Measurements from ENCODE around the gene DDT.
A peak's percentile ranks its signal among the peaks of the same experiment; 100 is the strongest.
"Not testable (repeated sequence)": the region's sequence is repeated elsewhere in the genome, so short reads cannot be mapped to it uniquely, and the experiment has no call there.

Gene DDT

GRCh38 chr22:23986538-23987178 is 12.4 kb upstream of the DDT start:
- DNase-seq, result not testable (repeated sequence)

- not testable (repeated sequence) for DNase-seq
Measured at GRCh38 chr22:23986089-23986488, 11.8 kb upstream of the DDT start.

GRCh38 chr22:23984430-23984829 is 10.2 kb upstream of the DDT start:
- peak; percentile 60 for DNase-seq

- not testable (repeated sequence) for DNase-seq
Measured at GRCh38 chr22:23980567-23980966, 6.3 kb upstream of the DDT start.

- DNase-seq, result not testable (repeated sequence)
Measured at GRCh38 chr22:23979557-23980240, 5.5 kb upstream of the DDT start, which contains the start of gene GSTT2. GSTT2 (plus strand) TSS chr22:23980134.

- DNase-seq, result not testable (repeated sequence)
Measured at GRCh38 chr22:23977304-23977703, 3.1 kb upstream of the DDT start.

GRCh38 chr22:23974836-23975352 is 653 bp upstream of the DDT start:
- not testable (repeated sequence) for DNase-seq

- not testable (repeated sequence) for DNase-seq
Measured at GRCh38 chr22:23971927-23972326, 2.3 kb downstream of the DDT start.

- no peak for DNase-seq
Measured at GRCh38 chr22:23970816-23971486, 3.3 kb downstream of the DDT start.

- DNase-seq, result no peak
Measured at GRCh38 chr22:23970201-23970641, 4.0 kb downstream of the DDT start.

GRCh38 chr22:23969071-23969470 is 5.2 kb downstream of the DDT start:
- no peak for DNase-seq

- DNase-seq, result not testable (repeated sequence)
Measured at GRCh38 chr22:23966568-23966967, 7.7 kb downstream of the DDT start, which contains the start of gene DDTL. DDTL (plus strand) TSS chr22:23966888; CDS start chr22:23966915, 27 bp downstream.

- not testable (repeated sequence) for DNase-seq
Measured at GRCh38 chr22:23966094-23966493, 8.1 kb downstream of the DDT start.

GRCh38 chr22:23961084-23961771 is 13.0 kb downstream of the DDT start, which contains the start of gene GSTT2B:
GSTT2B (minus strand) TSS chr22:23961195; CDS start chr22:23961131, 64 bp downstream.
- DNase-seq, result not testable (repeated sequence)

- DNase-seq, result peak; percentile 82
Measured at GRCh38 chr22:23956301-23956900, 17.8 kb downstream of the DDT start.

GRCh38 chr22:23955886-23956285 is 18.4 kb downstream of the DDT start:
- not testable (repeated sequence) for DNase-seq

- not testable (repeated sequence) for DNase-seq
Measured at GRCh38 chr22:23954991-23955305, 19.3 kb downstream of the DDT start.

- DNase-seq, result not testable (repeated sequence)
Measured at GRCh38 chr22:23954193-23954990, 19.8 kb downstream of the DDT start.

- not testable (repeated sequence) for DNase-seq
Measured at GRCh38 chr22:23953485-23953884, 20.8 kb downstream of the DDT start.

- not testable (repeated sequence) for DNase-seq
Measured at GRCh38 chr22:23952794-23953405, 21.3 kb downstream of the DDT start.

- DNase-seq, result not testable (repeated sequence)
Measured at GRCh38 chr22:23951383-23951782, 22.9 kb downstream of the DDT start.
